IMR-90 (cell line): ENCODE data around the gene DNM3.

ENCODE experiments used
- BHLHE40 ChIP-seq: fragments of 150-350 bp; IDR thresholded peaks from 2 replicates; pipeline ENCODE4 v1.6.1; 2016; ENCODE audit warnings: mild to moderate bottlenecking, low read depth, low read length
- CEBPB ChIP-seq: IDR thresholded peaks from 2 replicates; pipeline ENCODE4 v1.6.1; 2012; ENCODE audit warnings: low read depth, low read length, improper control_type of control experiment
- FOS ChIP-seq: fragments of 150-350 bp; IDR thresholded peaks from 2 replicates; pipeline ENCODE4 v1.6.1; 2016; ENCODE audit warnings: low read depth, low read length
- MAFK ChIP-seq: IDR thresholded peaks from 2 replicates; pipeline ENCODE4 v1.6.1; 2012; ENCODE audit warnings: low read depth, low read length, improper control_type of control experiment
- MAZ ChIP-seq: IDR thresholded peaks from 2 replicates; pipeline ENCODE4 v1.6.1; 2012; ENCODE audit warnings: low read depth, mild to moderate bottlenecking, low read length, improper control_type of control experiment, moderate library complexity, borderline replicate concordance
- POLR2A ChIP-seq: IDR thresholded peaks from 2 replicates; pipeline ENCODE4 v1.6.1; 2012; ENCODE audit warnings: mild to moderate bottlenecking, low read depth, low read length
- RAD21 ChIP-seq: IDR thresholded peaks from 2 replicates; pipeline ENCODE4 v1.6.1; 2012; ENCODE audit warnings: low read length, improper control_type of control experiment
- RCOR1 ChIP-seq: IDR thresholded peaks from 2 replicates; pipeline ENCODE4 v1.6.1; 2012; ENCODE audit warnings: mild to moderate bottlenecking, low read length, improper control_type of control experiment; ENCODE audit not compliant: insufficient replicate concordance
- SMC3 ChIP-seq: fragments of 150-350 bp; IDR thresholded peaks from 2 replicates; pipeline ENCODE4 v1.6.1; 2016; ENCODE audit warnings: low read depth, mild to moderate bottlenecking, antibody characterized with exemption, low read length, moderate library complexity
- TF ChIP-seq, protein P1 (sequence below): conservative IDR thresholded peaks from 2 replicates; pipeline ENCODE4 v1.5.1; 2012; ENCODE audit warnings: mild to moderate bottlenecking, low read depth, low read length, improper control_type of control experiment
- TF ChIP-seq, protein P2 (sequence below): fragments of 150-350 bp; IDR thresholded peaks from 2 replicates; pipeline ENCODE4 v1.6.1; 2016; ENCODE audit warnings: low read depth, mild to moderate bottlenecking, low read length, moderate library complexity, borderline replicate concordance
- TF ChIP-seq, protein P3 (sequence below): fragments of 150-350 bp; IDR thresholded peaks from 2 replicates; pipeline ENCODE4 v1.6.1; 2017; ENCODE audit warnings: mild to moderate bottlenecking, antibody characterized with exemption, low read length, low read depth

DNA sequence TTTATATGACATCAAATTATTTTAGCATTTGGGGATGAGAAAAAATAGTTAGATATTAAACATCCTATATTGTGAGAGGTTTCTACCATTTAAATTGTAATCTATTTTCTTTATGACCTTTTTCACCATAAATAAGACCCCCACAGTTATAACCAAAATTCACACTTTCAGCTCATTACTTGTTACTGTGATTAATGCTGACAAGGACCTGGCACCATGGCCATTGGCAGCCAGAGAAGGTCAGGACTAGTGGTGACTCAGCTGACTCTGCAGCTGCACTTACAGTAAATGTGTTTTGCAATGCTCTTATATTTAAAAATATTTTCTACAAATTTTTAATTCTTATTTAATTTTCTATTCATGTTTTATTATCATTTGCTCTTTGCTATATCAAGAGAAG, 445.9 kb downstream of the DNM3 start:
- TF ChIP-seq, protein P1, sequence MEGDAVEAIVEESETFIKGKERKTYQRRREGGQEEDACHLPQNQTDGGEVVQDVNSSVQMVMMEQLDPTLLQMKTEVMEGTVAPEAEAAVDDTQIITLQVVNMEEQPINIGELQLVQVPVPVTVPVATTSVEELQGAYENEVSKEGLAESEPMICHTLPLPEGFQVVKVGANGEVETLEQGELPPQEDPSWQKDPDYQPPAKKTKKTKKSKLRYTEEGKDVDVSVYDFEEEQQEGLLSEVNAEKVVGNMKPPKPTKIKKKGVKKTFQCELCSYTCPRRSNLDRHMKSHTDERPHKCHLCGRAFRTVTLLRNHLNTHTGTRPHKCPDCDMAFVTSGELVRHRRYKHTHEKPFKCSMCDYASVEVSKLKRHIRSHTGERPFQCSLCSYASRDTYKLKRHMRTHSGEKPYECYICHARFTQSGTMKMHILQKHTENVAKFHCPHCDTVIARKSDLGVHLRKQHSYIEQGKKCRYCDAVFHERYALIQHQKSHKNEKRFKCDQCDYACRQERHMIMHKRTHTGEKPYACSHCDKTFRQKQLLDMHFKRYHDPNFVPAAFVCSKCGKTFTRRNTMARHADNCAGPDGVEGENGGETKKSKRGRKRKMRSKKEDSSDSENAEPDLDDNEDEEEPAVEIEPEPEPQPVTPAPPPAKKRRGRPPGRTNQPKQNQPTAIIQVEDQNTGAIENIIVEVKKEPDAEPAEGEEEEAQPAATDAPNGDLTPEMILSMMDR: no peak
- TF ChIP-seq BHLHE40 (no peak), POLR2A (no peak), RAD21 (no peak), SMC3 (no peak), MAZ (no peak), RCOR1 (no peak), MAFK (no peak), CEBPB (peak; percentile 56; the same call in 1 of the 2 replicates), FOS (0 out of 2 replicates have a peak, but pooled peaks have one; percentile 26)
- TF ChIP-seq, protein P2, sequence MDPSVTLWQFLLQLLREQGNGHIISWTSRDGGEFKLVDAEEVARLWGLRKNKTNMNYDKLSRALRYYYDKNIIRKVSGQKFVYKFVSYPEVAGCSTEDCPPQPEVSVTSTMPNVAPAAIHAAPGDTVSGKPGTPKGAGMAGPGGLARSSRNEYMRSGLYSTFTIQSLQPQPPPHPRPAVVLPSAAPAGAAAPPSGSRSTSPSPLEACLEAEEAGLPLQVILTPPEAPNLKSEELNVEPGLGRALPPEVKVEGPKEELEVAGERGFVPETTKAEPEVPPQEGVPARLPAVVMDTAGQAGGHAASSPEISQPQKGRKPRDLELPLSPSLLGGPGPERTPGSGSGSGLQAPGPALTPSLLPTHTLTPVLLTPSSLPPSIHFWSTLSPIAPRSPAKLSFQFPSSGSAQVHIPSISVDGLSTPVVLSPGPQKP: no peak
- TF ChIP-seq, protein P3, sequence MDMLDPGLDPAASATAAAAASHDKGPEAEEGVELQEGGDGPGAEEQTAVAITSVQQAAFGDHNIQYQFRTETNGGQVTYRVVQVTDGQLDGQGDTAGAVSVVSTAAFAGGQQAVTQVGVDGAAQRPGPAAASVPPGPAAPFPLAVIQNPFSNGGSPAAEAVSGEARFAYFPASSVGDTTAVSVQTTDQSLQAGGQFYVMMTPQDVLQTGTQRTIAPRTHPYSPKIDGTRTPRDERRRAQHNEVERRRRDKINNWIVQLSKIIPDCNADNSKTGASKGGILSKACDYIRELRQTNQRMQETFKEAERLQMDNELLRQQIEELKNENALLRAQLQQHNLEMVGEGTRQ: no peak
